Urothelium cell line (cell line): ENCODE results near the gene VAV1.
"Not testable (repeated sequence)": the region's sequence is repeated elsewhere in the genome, so short reads cannot be mapped to it uniquely, and the experiment has no call there.

ENCODE experiments used
- DNase-seq: peaks from one replicate; pipeline ENCODE4 v3.0.0; 2011; ENCODE audit warnings: low spot score, mixed read lengths
- FAIRE-seq: peaks from 2 replicates; lab custom pipeline; 2011; peaks lifted over from hg19 to GRCh38; lab: Jason Lieb, UNC

The VAV1 gene

GRCh38 chr19:6838062-6838655 lies 65.7 kb downstream of the VAV1 start:
- no peak for DNase-seq
- FAIRE-seq: no peak

- DNase-seq (no peak), FAIRE-seq (no peak)
Measured at GRCh38 chr19:6842871-6843607, 70.5 kb downstream of the VAV1 start.

DNA sequence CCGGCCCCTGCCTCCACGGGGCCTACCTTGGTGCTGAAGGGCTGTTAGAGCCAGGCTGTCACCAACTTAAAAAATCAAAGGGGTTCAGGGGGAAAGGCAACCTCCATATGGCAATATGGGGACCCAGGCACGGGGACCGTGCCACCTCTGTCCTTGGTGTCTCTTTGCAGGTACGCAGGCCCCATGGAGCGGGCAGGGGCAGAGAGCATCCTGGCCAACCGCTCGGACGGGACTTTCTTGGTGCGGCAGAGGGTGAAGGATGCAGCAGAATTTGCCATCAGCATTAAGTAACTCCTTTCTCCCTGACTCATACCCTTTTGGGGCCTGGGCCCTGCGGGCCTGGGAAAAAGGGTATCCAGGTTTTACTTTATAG lies 75.3 kb downstream of the VAV1 start:
- no peak for FAIRE-seq

GRCh38 chr19:6848986-6849385 lies 76.5 kb downstream of the VAV1 start:
- DNase-seq (no peak), FAIRE-seq (no peak)

More for the DNA sequence above, 75.3 kb downstream of the VAV1 start:
- no peak for DNase-seq

GRCh38 chr19:6849876-6850275 lies 77.4 kb downstream of the VAV1 start:
- no peak for DNase-seq
- FAIRE-seq: no peak

GRCh38 chr19:6851359-6851758 lies 78.9 kb downstream of the VAV1 start:
- FAIRE-seq: no peak

GRCh38 chr19:6852001-6852400 lies 79.5 kb downstream of the VAV1 start:
- DNase-seq (no peak), FAIRE-seq (no peak)

More at GRCh38 chr19:6851359-6851758, 78.9 kb downstream of the VAV1 start:
- DNase-seq: no peak

- FAIRE-seq (no peak), DNase-seq (no peak)
Measured at GRCh38 chr19:6853868-6854267, 81.4 kb downstream of the VAV1 start.

GRCh38 chr19:6854758-6855157 lies 82.2 kb downstream of the VAV1 start:
- FAIRE-seq: no peak
- DNase-seq: no peak

DNA sequence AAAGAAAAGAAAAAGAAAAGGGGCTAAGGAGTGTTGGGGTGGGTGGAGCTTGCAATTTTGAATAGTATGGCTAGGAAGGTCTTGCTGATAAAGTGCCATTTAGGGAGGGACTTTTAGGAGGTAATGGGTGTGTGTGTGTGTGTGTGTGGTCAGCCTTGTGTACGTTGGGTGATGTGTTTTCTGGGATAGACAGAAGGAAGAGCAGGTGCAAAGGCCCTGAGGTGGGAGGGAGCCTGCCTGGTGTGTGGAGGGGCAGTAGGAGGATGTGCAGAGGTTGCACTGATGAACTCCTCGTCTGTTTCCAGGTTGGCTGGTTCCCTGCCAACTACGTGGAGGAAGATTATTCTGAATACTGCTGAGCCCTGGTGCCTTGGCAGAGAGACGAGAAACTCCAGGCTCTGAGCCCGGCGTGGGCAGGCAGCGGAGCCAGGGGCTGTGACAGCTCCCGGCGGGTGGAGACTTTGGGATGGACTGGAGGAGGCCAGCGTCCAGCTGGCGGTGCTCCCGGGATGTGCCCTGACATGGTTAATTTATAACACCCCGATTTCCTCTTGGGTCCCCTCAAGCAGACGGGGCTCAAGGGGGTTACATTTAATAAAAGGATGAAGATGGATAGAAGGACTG lies 84.4 kb downstream of the VAV1 start:
- FAIRE-seq: no peak
- no peak for DNase-seq

- DNase-seq (no peak), FAIRE-seq (no peak)
Measured at GRCh38 chr19:6861683-6862286, 89.3 kb downstream of the VAV1 start.

GRCh38 chr19:6862673-6863078 lies 90.2 kb downstream of the VAV1 start:
- peak; percentile 81 for DNase-seq
- no peak for FAIRE-seq

DNA sequence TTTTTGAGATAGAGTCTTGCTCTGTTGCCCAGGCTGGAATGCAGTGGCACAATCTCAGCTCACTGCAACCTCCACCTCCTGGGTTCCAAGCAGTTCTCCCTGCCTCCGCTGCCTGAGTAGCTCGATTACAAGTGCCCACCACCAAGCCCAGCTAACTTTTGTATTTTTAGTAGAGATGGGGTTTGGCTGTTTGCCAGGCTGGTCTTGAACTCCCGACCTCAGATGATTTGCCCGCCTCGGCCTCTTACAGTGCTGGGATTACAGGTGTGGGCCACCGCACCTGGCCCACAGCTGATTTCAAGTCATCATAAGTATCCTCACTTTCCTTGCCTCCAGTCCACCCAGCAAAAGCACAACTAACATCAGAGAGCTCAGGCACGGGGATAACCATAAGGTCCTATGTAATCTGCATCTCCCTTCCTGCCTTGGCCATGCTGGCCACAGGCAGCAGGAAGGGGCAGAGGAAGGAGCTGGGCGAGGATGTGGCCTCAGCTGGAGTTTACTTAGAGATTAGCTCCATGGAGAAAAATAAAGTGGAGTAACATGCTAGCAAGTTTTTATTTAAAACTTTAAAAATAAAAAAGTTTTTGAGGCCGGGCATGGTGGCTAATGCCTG lies 91.9 kb downstream of the VAV1 start:
- DNase-seq (no peak), FAIRE-seq (no peak)

DNA sequence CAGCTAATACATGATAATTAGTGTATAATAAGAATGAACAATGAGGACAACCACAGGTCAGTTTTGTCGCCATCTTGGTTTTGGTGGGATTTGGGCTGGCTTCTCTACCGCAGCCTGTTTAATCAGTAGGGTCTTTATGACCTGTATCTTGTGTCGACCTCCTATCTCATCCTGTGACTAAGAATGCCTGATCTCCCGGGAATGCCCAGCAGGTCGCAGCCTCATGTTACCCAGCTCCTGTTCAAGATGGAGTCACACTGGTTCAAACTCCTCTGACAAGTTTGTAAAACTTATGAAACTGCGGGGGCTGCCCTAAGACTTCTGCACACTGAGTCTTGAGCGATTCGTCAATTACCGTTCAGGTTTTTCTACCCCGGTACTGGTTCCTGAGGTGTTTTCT lies 93.3 kb downstream of the VAV1 start:
- FAIRE-seq (no peak), DNase-seq (no peak)

- FAIRE-seq (no peak), DNase-seq (no peak)
Measured at GRCh38 chr19:6866741-6867151, 94.2 kb downstream of the VAV1 start.

GRCh38 chr19:6868351-6868750 lies 95.8 kb downstream of the VAV1 start:
- FAIRE-seq: no peak
- no peak for DNase-seq

DNA sequence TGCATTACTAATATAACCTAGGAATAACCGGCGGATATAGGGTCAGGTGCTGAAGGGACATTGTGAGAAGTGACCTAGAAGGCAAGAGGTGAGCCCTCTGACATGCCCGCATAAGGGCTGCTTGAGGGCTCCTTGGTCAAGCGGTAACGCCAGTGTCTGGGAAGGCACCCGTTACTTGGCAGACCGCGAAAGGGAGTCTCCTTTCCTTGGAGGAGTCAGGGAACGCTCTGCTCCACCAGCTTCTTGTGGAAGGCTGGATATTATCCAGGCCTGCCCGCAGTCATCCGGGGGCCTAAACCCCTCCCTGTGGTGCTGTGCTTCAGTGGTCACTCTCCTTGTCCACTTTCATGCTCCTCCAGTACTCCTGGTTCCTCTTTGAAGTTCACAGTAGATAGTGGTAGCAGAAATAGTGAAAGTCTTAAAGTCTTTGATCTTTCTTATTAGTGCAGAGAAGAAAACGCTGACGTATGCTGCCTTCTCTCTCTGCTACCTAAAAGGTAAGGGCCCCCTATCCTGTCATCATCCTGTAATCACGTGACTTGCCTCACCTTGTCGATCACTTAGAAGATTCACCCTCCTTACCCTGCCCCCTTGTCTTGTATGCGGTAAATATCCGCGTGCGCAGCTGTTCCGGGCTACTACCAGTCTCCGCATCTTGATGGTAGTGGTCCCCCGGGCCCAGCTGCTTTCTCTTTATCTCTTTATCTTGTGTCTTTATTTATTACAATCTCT lies 96.8 kb downstream of the VAV1 start:
- FAIRE-seq: not testable (repeated sequence)

DNA sequence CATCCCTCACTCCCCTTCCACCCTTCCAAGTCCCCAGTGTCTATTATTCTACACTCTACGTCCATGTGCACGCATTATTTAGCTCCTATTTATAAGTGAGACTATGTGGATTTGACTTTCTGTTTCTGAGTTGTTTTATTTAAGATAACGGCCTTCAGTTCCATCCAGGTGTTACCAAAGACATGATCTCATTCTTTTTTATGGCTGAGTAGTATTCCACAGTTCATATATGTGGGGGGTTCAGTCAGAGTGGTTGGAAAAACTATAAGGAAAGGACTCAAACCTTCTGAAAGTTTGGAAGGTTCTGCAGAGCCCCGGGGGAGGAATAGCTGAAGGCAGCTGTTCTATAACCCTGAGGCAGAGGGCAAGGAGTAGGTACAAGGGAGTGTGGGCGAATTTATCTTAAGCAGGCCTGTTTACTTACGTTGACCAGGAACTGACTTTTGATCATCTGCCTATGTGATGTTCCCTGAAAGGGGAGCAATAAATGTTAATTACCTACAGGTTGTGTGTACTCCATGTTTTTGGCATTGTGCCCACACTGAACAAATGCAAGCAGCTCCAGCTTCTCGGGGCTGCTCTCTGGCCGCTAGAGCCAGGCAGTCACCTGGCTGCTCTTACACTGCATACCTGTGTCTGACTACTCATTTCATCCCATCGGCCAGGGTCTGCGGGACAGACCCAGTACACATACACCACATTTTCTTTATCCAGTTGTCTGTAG lies 101.4 kb downstream of the VAV1 start:
- FAIRE-seq (no peak), DNase-seq (no peak)

More for the DNA sequence above, 96.8 kb downstream of the VAV1 start:
- DNase-seq: not testable (repeated sequence)

DNA sequence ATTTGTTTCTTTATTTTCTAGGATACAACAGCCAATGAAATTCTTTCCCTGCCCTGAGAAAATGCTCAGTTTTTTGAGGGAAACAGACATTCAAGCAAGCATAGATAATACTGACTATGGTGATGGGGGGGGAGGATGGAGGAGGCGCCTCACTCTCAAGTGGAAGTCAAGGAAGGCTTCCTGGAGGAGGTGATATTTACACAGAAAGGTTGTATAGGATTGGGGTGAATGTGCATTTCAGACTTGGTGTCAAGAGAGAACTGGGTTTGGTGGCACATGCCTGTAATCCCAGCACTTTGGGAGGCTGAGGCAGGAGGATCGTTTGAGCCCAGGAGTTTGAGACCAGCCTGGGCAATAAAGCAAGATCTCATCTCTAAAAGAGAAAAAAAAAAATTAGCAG lies 102.7 kb downstream of the VAV1 start:
- DNase-seq (no peak), FAIRE-seq (no peak)

DNA sequence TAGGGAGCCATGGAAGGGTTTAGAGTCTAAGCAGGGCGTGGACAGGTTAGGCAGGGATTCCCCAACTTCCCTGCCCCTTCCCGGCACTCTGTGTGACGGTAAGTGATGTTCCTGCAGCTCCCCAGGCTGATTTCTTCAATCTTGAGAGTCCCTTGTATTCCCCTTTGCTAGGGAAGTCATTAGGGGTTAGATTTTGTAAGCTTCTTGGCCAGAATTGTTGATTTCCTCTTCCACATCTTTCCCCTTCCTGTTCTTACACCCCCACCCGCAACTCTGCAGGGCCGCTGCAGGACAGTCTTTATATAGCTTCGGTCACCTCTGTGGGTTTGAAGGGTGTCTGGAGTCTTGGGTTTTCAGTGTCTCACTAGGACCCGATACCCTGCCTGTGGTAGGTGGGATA lies 104.2 kb downstream of the VAV1 start:
- FAIRE-seq (no peak), DNase-seq (no peak)
